Activated naive CD8-positive, alpha-beta T cell treated with anti-CD3 and anti-CD28 coated beads, Interleukin-2, amount 50 U/mL, for 24 hours (primary cell): ENCODE measurements around the gene FAM72B.
"Not testable (repeated sequence)": the region's sequence is repeated elsewhere in the genome, so short reads cannot be mapped to it uniquely, and the experiment has no call there.

Experiments used
- ATAC-seq: fragments of 150-1000 bp; cut with Tn5 transposase; one replicate; pipeline ENCODE4 v1.10.0; 2021
- DNase-seq: peaks from one replicate; pipeline ENCODE4 v3.0.0; 2021
- H3K27ac Mint-ChIP-seq: one replicate; pipeline ENCODE4 v1.8.0; 2021; ENCODE audit warnings: mild to moderate bottlenecking, mixed read lengths
- H3K27me3 Mint-ChIP-seq: one replicate; pipeline ENCODE4 v1.8.0; 2021; ENCODE audit warnings: mixed read lengths
- H3K36me3 Mint-ChIP-seq: one replicate; pipeline ENCODE4 v1.8.0; 2021; ENCODE audit warnings: low read depth, mixed read lengths
- H3K4me1 Mint-ChIP-seq: one replicate; pipeline ENCODE4 v1.8.0; 2021; ENCODE audit warnings: mixed read lengths
- H3K4me3 Mint-ChIP-seq: one replicate; pipeline ENCODE4 v1.8.0; 2021; ENCODE audit warnings: mild to moderate bottlenecking, moderate library complexity, mixed read lengths
- H3K9me3 Mint-ChIP-seq: one replicate; pipeline ENCODE4 v1.8.0; 2021; ENCODE audit warnings: mixed read lengths

The FAM72B gene

DNA sequence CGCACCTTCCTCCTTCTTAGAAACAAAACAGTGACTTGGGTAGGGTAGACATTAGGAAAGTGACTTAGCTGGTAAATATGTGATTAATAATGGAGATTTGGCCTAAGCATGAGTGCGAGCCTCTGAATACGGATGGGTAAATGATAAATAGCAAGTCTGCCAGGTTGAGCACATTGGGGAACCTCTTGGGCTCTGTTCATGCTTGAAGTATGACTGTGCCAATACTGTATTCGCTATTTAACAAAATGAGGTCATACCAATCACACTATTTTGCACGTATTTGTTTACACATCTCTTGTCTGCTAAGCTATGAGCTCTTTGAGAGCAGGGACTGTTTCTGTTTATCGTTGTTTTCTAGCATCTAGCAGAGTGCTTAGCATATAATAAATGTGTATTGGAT, 24.2 kb upstream of the FAM72B start:
- not testable (repeated sequence) for H3K9me3 Mint-ChIP-seq, H3K4me3 Mint-ChIP-seq, ATAC-seq, H3K27me3 Mint-ChIP-seq, H3K36me3 Mint-ChIP-seq, DNase-seq, H3K27ac Mint-ChIP-seq, H3K4me1 Mint-ChIP-seq

DNA sequence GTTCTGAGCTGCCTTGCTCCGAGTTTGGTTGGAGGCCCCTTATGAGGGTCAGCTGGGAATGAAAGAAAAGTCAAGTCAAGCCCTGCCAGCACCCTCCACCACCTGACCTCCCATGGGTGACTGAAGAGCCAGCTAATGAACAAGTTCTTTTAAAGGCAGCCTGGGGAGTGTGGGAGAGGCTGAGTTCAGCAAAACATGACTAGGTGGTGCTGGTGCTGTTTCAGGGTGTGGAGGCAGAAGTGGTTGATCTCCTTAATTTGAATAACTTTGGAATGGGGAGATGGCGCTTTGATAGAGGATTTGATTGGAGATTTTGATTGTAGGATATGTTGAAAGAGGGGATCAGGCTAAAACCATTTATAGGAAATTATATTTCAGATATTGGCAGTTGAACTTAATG, 23.2 kb upstream of the FAM72B start:
- not testable (repeated sequence) for H3K4me1 Mint-ChIP-seq, ATAC-seq, H3K4me3 Mint-ChIP-seq, H3K27me3 Mint-ChIP-seq, H3K27ac Mint-ChIP-seq, H3K9me3 Mint-ChIP-seq, DNase-seq, H3K36me3 Mint-ChIP-seq

DNA sequence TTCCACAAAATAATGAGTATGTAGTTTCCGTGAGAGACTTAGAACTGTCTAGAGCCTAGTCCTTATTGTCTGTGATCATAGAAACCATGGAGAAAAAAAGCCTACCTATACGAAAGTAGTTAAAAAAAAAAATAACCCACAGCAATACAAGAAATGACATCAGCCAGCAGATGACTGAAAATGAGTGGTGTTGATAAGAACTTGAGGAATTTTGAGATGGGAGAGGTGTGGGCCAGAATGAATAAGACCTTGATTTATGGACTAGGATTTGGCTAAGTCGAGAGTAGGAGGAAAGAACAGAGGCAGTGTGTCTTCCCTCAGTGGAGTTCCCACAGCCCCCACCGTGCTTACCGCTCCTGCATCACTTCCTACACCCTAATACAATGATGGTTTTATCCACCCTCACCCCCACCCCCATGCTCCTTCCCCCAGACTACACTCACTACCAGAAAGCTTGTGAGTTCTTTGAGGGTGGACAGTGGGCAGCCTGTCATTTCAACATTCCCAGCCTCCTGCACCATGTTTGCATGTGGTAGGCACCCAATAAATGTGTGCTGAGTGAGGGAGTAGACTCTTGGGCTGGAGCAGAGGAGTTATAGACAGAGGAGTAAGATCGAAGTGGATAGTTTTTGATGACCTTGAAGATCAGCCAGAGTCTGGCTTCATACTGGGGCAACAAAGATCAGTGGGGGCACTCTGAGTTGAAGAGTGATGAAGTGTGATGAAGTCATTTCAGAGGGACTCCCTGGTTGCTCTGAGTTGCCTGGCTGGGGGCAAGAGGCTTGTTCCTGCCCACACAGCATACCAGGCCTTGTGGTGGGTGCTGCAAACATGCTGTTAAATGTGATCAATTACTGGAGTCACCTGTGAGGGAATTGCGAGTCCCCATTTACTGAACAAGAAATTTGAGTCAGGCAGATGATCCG, 21.9 kb upstream of the FAM72B start:
- H3K27me3 Mint-ChIP-seq, H3K4me1 Mint-ChIP-seq, H3K27ac Mint-ChIP-seq, H3K36me3 Mint-ChIP-seq, H3K9me3 Mint-ChIP-seq, DNase-seq, H3K4me3 Mint-ChIP-seq: not testable (repeated sequence)
- ATAC-seq = peak; percentile 24

DNA sequence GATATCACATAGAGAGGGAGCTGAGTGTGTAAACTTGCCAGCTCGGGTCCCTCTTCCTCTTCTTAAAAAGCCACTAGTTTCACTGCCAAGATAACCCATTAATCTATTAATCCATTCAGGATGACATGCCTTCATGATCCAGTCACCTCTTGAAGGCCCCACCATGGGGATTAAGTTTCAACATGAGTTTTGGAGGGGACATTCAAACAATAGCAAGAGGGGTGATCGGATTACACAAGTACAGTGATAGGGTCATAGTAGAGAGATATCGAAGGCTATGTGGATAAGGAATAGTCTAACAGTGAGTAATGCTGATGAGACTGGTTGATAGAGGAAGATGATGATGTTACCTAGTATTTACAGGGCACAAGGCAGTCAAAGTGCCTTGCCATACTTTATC, 18.8 kb upstream of the FAM72B start:
- not testable (repeated sequence) for H3K36me3 Mint-ChIP-seq, DNase-seq, H3K27ac Mint-ChIP-seq, H3K27me3 Mint-ChIP-seq, H3K9me3 Mint-ChIP-seq, H3K4me1 Mint-ChIP-seq, H3K4me3 Mint-ChIP-seq, ATAC-seq

DNA sequence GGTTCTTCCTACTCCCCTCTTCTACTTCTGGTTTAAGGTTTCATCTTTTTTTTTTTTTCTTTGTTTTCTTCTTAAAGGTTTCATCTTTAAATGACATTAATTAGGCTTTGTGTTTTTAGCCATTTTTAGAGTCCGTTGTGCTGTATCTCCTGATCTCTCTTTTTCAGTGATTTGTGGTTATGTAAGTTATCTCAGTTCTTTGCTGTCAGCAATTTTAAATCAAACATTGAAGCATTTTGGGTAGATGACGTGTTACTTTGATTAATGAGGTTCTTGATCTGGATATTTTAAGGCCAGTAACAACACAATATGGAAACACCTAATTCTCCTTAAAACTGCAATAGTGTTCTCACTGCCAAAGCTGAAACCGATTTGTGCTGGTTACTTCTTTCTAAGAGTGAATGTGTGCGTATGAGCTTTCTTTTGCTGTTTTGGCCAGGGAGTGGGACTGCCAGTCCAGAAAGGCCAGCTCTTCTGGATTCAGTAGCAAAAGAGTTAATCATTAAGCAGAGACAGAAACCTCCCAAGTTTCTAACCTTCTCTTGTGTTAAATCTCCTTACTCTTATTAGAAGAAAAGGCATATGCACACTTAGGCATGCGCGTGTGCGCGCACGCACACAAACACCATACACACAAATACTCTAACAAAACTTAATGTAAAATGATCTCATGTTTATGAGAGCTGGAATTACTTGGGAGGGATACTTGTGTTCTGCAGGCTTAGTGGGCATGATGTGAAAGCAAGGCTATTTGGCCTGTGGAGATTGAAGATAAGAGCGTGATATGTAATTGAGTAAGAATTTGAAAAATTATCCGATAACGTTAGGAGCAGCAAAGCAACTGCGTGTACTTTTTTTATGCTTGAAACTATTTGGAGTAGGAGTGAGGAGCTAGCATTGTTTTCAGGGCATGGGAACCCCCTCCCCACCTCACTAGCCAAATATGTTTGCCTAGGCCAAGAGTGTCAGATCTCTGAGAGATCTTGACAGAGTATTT, 17.1 kb upstream of the FAM72B start:
- H3K27ac Mint-ChIP-seq, H3K36me3 Mint-ChIP-seq, H3K4me1 Mint-ChIP-seq, DNase-seq, H3K4me3 Mint-ChIP-seq, ATAC-seq, H3K27me3 Mint-ChIP-seq, H3K9me3 Mint-ChIP-seq: not testable (repeated sequence)

DNA sequence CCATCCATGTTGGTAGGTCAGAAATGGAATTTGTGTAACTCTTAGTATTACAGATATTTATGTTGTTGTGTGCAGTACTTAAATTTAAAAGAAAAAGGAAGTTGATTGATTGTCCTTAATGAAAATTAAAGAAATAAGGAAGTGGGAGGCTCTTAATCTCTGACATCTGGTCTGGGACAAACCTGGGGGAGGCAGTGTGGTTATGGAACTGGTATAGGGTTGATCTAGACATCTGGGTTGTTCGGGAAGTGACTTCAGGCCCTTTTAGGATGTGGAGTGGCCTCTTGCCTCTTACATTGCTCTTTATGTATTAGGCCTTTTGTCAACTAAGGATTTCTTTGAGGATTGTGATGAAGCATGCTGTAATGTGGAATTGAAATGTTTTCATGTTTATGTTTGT, 16.1 kb upstream of the FAM72B start:
- H3K36me3 Mint-ChIP-seq, DNase-seq, H3K27ac Mint-ChIP-seq, ATAC-seq, H3K4me1 Mint-ChIP-seq, H3K4me3 Mint-ChIP-seq, H3K27me3 Mint-ChIP-seq, H3K9me3 Mint-ChIP-seq: not testable (repeated sequence)

DNA sequence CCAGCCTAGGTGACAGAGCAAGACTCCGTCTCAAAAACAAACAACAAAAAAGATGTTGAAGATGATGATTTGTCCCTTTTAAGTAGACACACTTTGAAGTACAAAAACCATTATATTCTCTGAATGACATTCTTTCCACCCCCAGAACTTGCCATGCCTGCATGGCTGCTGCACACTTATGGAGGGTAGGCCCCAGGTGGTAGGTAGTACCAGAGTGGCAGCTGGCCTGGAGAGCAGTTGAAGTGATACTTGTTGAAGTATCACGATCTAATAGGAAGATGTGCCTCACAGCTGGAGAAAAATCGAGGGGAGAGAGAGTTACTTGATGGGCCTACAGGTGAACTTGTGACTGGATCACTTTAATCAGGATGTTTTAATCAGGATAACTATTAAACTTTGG, 15.6 kb upstream of the FAM72B start:
- H3K4me3 Mint-ChIP-seq, H3K36me3 Mint-ChIP-seq, ATAC-seq, H3K9me3 Mint-ChIP-seq, DNase-seq, H3K4me1 Mint-ChIP-seq, H3K27me3 Mint-ChIP-seq, H3K27ac Mint-ChIP-seq: not testable (repeated sequence)

DNA sequence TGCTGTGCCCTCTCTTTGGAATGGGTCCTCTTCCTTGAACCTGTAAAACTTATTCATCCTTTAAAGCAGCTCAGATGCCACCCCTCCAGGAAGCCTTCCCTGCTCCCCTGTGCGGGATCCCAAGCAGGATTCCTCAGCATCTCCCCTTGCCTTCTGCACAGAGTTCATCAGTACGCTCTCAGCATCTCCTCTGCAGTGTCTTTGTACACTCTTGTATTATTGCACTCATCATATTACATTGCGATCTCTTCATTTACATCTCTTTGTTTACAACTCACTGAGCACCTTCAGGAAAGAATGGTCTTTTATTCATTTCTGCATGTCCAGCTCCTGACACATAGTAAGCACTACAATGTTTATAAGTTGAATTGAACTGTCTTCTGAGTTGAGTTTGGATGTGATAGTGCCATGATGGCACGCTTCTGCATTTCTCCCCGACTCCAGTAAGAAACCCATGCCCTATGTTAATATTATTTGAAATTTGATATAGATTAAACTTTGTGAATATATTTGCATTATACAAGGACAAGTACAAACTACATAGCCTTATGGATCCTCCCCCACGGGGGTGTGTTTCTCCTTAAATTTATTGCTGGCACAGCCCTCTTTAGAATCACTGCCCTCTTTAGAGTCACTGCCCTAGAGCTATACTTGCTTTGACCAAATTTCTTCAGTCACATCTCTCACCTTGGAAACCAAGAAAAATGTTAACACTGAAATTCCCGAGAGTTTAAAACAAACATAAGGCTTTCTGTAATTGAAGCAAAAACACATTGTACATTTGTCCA, 13.1 kb upstream of the FAM72B start:
- not testable (repeated sequence) for H3K4me1 Mint-ChIP-seq, H3K4me3 Mint-ChIP-seq, H3K9me3 Mint-ChIP-seq, H3K27ac Mint-ChIP-seq, DNase-seq, H3K36me3 Mint-ChIP-seq, ATAC-seq, H3K27me3 Mint-ChIP-seq

- not testable (repeated sequence) for H3K4me1 Mint-ChIP-seq, H3K27ac Mint-ChIP-seq, ATAC-seq
Observed at GRCh38 chr1:121192512-121192911, 8.4 kb upstream of the FAM72B start.

GRCh38 chr1:121187914-121188313, 3.8 kb upstream of the FAM72B start:
- H3K4me3 Mint-ChIP-seq = peak overlapping the region; percentile 32
- not testable (repeated sequence) for H3K36me3 Mint-ChIP-seq, H3K27me3 Mint-ChIP-seq, H3K27ac Mint-ChIP-seq, ATAC-seq, H3K9me3 Mint-ChIP-seq, DNase-seq, H3K4me1 Mint-ChIP-seq

More at GRCh38 chr1:121192512-121192911, 8.4 kb upstream of the FAM72B start:
- not testable (repeated sequence) for H3K9me3 Mint-ChIP-seq, DNase-seq, H3K36me3 Mint-ChIP-seq, H3K4me3 Mint-ChIP-seq, H3K27me3 Mint-ChIP-seq

GRCh38 chr1:121186191-121186590, 2.1 kb upstream of the FAM72B start:
- not testable (repeated sequence) for ATAC-seq, H3K4me1 Mint-ChIP-seq, H3K4me3 Mint-ChIP-seq, H3K27me3 Mint-ChIP-seq, H3K36me3 Mint-ChIP-seq, H3K9me3 Mint-ChIP-seq, H3K27ac Mint-ChIP-seq, DNase-seq

- ATAC-seq = peak; percentile 13
- H3K4me1 Mint-ChIP-seq, H3K9me3 Mint-ChIP-seq, H3K27me3 Mint-ChIP-seq, DNase-seq, H3K27ac Mint-ChIP-seq, H3K36me3 Mint-ChIP-seq: not testable (repeated sequence)
- peak overlapping the region; percentile 79 for H3K4me3 Mint-ChIP-seq
Observed at GRCh38 chr1:121185140-121185708, 1.1 kb upstream of the FAM72B start.

GRCh38 chr1:121183867-121184266, 273 bp downstream of the FAM72B start:
- H3K4me3 Mint-ChIP-seq = peak overlapping the region; percentile 36
- H3K4me1 Mint-ChIP-seq, ATAC-seq: not testable (repeated sequence)

GRCh38 chr1:121178197-121178596, 5.9 kb downstream of the FAM72B start:
- not testable (repeated sequence) for H3K4me3 Mint-ChIP-seq, H3K36me3 Mint-ChIP-seq, DNase-seq, H3K27me3 Mint-ChIP-seq, H3K27ac Mint-ChIP-seq, ATAC-seq, H3K4me1 Mint-ChIP-seq, H3K9me3 Mint-ChIP-seq

More at GRCh38 chr1:121183867-121184266, 273 bp downstream of the FAM72B start:
- not testable (repeated sequence) for H3K9me3 Mint-ChIP-seq, H3K27me3 Mint-ChIP-seq, H3K27ac Mint-ChIP-seq, H3K36me3 Mint-ChIP-seq
- DNase-seq = peak; percentile 5
